Measurements from ENCODE around the gene SPTLC2.
"Not testable (repeated sequence)": the region's sequence is repeated elsewhere in the genome, so short reads cannot be mapped to it uniquely, and the experiment has no call there.

Gene SPTLC2

GRCh38 chr14:77622366-77622961 is 6.0 kb upstream of the SPTLC2 start:
- no peak for DNase-seq

GRCh38 chr14:77620222-77620870 is 3.9 kb upstream of the SPTLC2 start:
- DNase-seq, result no peak

- DNase-seq, result no peak
These were observed 2.0 kb upstream of the SPTLC2 start for GRCh38 chr14:77618381-77618970.

GRCh38 chr14:77616133-77616453 is 344 bp downstream of the SPTLC2 start:
- no peak for DNase-seq

- DNase-seq, result peak; percentile 8
These were observed 890 bp downstream of the SPTLC2 start for GRCh38 chr14:77615361-77616132.

GRCh38 chr14:77613201-77613600 is 3.2 kb downstream of the SPTLC2 start:
- no peak for DNase-seq

DNA sequence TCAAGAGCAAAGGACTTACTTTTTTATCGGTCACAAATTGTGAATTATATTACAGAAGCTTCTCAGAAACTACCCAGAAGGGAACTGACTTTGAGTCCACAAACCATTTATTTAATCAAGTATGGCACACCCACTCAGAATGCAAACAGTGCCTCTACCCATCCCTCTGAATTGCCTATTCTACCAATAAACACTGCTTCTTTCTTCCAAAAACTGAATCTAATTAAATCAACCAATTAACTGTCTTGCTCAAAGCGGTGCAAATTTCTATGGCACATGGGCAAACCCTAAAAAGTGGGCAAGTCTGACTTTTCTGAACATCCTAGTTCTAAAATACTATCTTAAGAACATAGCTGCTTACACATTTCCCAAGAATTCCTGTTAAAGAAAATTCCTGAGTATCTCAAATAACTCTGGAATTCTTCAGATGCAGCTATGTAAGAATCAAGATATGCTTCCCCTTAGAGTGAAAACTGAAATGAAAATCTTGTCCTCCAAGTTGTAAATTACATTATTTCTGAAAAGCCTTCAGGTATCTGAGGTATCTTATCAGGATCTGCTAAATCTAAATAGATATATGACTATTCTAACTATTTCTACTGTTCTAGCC is 4.3 kb downstream of the SPTLC2 start:
- DNase-seq, result no peak

- no peak for DNase-seq
These were observed 5.9 kb downstream of the SPTLC2 start for GRCh38 chr14:77610553-77610952.

DNA sequence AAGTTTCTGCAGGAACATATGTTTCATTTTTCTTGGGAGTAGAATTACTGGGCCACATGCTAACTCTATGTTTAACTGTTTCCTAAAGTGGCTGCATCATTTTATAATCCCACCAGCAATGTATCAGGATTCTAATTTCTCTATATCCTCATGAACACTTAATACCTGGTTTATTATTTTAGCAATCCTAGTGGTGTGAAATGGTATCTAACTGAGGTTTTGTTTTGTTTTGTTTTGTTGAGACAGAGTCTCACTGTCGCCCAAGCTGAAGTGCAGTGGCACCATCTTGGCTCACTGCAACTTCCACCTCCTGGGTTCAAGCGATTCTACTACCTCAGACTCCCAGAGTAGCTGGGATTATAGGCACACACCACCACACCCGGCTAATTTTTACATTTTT is 6.5 kb downstream of the SPTLC2 start:
- no peak for DNase-seq

DNA sequence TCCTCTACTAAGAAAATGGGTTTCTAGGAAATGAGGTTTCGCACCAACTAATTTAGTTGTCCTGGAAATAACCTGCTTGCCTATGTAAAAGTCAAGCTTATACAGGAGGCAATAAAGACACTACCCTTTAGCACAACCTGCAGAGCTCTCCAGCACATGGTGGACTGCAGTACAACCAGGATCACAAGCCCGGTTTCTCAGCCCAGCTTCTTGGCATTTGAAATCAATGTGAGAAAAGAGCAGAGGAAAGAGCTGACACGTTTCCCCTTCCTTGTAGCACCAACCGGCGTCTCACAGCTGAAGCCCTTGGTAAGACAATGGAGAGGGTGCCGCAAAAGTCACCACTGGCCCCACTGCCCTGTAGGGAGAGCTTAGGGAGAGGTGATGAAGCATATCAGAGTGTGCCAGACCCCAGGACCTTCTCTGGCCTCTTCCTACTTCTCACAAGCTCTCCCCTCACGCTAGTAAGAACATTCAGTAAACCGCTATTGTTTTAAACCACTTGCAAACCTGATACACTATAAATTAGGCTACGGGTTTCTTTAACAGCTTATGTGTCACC is 8.6 kb downstream of the SPTLC2 start:
- DNase-seq, result peak; percentile 5

GRCh38 chr14:77605392-77605972 is 11.0 kb downstream of the SPTLC2 start:
- no peak for DNase-seq

DNA sequence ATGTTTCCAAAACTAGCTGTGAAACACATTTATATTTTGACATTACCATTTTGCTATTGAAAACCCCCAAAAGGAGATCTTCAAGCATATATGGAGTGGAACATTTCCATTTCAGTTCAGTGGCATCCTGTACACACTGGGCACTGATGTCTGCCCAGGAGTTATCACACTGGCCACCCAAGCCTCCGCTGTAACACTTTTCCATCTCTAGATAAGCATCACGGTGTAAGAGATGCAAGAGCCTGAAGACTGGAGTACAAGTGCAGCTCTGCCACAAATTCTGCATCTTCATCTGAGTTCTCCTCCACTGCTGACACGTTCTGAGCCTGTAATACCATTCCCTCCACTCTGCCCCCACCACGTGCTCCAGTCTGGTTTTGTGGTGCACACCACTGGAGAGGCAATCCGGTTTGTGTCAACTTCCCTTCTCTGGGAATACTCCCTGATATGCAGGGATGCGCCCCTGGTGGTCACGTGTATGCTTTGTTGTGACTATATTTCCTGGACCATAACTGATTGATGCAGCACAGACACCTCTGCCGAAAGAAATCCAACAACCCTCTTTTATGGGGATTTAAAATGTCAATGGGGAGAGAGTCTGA is 12.7 kb downstream of the SPTLC2 start:
- no peak for DNase-seq

DNA sequence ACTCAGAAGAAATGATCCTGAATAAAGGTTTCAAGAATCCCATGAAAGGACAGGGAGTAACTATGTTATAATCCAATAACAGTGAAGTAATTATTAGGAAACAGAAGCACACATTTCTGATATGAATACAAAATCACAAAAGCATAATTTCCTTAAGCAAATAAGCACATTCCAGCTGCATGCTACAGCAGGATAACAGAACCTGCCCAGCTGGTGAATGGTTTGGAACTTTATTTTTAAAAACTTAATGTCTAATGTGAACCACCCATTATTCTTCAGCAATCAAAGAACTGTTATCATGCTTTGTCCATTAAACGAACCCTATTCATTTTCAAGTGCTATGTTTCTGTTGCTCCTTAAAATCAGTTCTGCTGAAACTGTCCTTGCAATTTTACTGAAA is 13.4 kb downstream of the SPTLC2 start:
- no peak for DNase-seq

- no peak for DNase-seq
These were observed 14.4 kb downstream of the SPTLC2 start for GRCh38 chr14:77601846-77602619.

GRCh38 chr14:77599889-77600288 is 16.5 kb downstream of the SPTLC2 start:
- DNase-seq, result no peak

- peak; percentile 41 for DNase-seq
These were observed 17.9 kb downstream of the SPTLC2 start for GRCh38 chr14:77598366-77599070.

GRCh38 chr14:77593501-77593961 is 22.9 kb downstream of the SPTLC2 start:
- peak; percentile 37 for DNase-seq

GRCh38 chr14:77590845-77591485 is 25.5 kb downstream of the SPTLC2 start:
- no peak for DNase-seq

GRCh38 chr14:77589099-77589498 is 27.3 kb downstream of the SPTLC2 start:
- no peak for DNase-seq

- not testable (repeated sequence) for DNase-seq
These were observed 27.9 kb downstream of the SPTLC2 start for GRCh38 chr14:77588411-77589025.
